Measurements from ENCODE around the gene TRAPPC13. TPM values are rescaled to one million over a fixed set of nuclear protein-coding genes. Genes with fewer than 3 reads are reported as not detected.

TRAPPC13 gene
- polyA plus RNA-seq, 1 donor = 19.6 TPM

DNA sequence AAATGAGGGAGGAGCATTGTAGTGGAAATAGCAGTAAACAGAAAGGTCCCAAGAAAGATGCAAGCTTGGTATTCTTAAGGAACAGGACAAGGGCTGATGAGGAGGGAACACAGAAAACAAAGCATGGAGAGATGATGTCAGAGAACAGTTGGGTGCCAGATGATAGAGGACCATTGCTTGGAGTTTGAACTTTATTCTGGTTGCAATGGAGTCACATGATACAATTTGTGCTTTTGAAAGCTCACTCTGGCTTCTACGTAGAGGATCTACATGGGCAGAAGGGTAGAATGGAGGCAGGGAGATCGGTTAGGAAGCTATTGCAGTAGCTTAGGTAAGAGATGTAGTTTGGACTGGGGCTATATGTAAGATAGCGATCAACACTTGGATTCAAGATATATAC is 57.3 kb downstream of the TRAPPC13 start:
- DNase-seq = no peak

DNA sequence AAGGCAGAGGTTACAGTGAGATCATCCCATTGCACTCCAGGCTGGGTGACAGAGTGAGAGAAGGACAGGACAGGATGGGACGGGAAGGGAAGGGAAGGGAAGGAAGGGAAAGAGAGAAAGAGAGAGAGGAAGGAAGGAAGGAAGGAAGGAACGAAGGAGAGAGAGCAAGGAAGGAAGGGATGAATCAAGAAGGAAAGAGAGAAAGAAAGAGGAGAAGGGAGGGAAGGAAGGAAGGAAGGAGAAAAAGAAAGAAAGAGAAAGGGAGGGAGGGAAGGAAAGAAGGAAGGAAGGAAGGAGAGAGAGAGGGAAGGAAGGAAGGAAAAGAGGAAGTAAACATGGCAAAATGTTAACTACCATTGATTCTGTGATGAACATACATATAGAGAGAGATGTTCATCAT is 68.3 kb downstream of the TRAPPC13 start:
- DNase-seq = no peak

DNA sequence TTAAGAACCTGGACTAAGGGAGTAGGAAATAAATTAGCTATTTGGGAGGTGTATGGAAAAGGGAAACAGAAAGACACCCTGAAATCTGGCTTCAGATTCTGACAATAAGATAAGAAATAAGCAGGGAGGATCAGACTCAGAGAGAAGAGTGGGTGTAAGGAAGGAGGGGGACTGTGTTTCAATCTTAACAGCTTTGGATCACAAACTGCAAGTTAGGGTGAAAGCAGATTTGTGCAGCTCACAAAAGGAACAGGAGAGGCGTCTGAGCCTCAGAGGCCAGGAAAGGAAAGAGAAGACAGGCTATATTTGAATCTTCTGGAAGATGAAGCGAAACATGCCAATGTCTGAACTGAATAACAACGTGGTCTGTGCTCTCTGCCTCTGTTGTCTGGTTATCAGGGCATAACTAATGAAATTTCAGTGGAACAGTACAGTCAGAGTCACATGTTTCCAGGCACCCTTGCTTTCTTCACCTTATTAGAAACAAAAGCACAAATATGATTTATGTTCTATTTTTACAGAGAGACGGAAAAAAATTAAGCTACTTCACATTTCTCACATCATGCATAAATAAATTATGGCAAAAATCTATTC is 70.4 kb downstream of the TRAPPC13 start:
- no peak for DNase-seq

DNA sequence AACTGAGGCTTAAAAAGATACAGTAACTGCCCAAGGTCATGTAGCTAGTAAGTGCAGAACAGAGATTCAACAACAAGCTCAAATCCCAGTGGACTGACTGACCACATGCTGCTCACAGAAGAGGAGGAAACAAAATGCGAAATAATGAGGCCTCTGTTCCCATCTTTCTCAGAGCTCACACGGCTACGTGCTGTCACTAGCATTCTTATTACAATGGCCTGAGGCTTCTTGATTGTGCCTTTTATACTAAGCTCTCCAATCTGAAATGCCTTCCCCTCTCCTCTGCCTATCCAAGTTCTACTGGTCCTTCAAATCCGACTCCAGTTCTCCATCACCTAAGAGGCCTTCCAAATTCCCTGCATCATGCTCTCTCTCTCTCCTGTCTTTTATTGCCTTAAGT is 71.1 kb downstream of the TRAPPC13 start:
- DNase-seq = no peak

GRCh38 chr5:65696892-65697291 is 72.1 kb downstream of the TRAPPC13 start:
- peak; percentile 12 for DNase-seq

- no peak for DNase-seq
Observed at GRCh38 chr5:65699338-65699737, 74.5 kb downstream of the TRAPPC13 start.

DNA sequence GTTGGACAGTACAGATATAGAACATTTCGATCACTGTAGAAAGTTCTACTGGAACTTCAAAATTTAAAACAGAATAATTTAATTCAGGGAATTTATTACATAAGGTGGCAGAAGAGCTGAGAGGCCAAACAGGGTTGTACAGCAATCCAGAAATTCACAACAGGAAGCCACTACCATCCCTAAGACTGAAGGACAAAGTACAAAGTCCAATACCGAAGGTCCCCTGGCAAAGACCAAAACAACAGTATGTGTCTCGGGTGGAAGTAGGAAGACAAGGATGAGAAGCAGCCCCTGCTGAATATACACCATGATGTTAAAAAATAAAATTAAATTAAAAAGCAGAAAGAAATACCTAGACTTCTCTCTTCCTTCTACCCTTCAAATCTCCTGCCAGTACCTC is 77.2 kb downstream of the TRAPPC13 start:
- no peak for DNase-seq

- no peak for DNase-seq
Observed at GRCh38 chr5:65704621-65705239, 79.9 kb downstream of the TRAPPC13 start.

- no peak for DNase-seq
Observed at GRCh38 chr5:65707663-65708062, 82.8 kb downstream of the TRAPPC13 start.

- no peak for DNase-seq
Observed at GRCh38 chr5:65708145-65708544, 83.3 kb downstream of the TRAPPC13 start.

Other genes with a start within 250 kb of the TRAPPC13 start
- gene ADAMTS6, start 143.1 kb upstream of the TRAPPC13 start, polyA plus RNA-seq (ENCODE audit: insufficient read length) = 0.63 TPM
- gene CENPK, start 61.9 kb upstream of the TRAPPC13 start, polyA plus RNA-seq (ENCODE audit: insufficient read length) = 11.4 TPM
- 42.2 TPM for gene PPWD1, start 61.7 kb upstream of the TRAPPC13 start, polyA plus RNA-seq (ENCODE audit: insufficient read length)
- 20.0 TPM for gene TRIM23, start 694 bp upstream of the TRAPPC13 start, polyA plus RNA-seq (ENCODE audit: insufficient read length)
- gene SHLD3, start within 50 bp of the TRAPPC13 start, polyA plus RNA-seq (ENCODE audit: insufficient read length) = 1.8 TPM
- 8.4 TPM for gene SGTB, start 97.1 kb downstream of the TRAPPC13 start, polyA plus RNA-seq (ENCODE audit: insufficient read length)
- 20.2 TPM for gene NLN, start 97.2 kb downstream of the TRAPPC13 start, polyA plus RNA-seq (ENCODE audit: insufficient read length)